Measurements from ENCODE around the gene SCYL3.

DNA sequence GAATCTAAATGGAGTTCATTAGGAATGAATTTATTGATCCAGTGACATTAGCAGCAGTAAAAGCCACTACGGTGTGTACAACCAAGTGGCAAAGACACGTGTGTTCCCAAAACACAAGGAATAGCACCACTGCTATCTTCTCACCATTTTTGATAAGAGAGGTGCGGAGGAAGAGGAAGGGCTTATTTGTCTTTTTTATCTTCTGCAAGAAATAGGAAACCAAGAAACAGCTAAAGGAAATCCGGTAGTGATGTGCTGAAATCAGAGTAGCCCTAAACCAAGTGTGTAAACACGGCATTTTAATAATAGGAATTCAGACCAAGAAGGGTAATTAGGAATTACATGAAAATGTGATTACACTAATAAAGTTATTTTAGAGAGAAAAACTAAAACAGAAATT is 9.1 kb upstream of the SCYL3 start:
- TF ChIP-seq, protein P1, sequence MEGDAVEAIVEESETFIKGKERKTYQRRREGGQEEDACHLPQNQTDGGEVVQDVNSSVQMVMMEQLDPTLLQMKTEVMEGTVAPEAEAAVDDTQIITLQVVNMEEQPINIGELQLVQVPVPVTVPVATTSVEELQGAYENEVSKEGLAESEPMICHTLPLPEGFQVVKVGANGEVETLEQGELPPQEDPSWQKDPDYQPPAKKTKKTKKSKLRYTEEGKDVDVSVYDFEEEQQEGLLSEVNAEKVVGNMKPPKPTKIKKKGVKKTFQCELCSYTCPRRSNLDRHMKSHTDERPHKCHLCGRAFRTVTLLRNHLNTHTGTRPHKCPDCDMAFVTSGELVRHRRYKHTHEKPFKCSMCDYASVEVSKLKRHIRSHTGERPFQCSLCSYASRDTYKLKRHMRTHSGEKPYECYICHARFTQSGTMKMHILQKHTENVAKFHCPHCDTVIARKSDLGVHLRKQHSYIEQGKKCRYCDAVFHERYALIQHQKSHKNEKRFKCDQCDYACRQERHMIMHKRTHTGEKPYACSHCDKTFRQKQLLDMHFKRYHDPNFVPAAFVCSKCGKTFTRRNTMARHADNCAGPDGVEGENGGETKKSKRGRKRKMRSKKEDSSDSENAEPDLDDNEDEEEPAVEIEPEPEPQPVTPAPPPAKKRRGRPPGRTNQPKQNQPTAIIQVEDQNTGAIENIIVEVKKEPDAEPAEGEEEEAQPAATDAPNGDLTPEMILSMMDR (conservative IDR thresholded peaks at IDR 0.05 in 1 of 2, IDR thresholded peaks at IDR 0.05 in 1 of 2; ENCODE audit: extremely low read depth in 1 of 2, insufficient read depth in 1 of 2, low read depth in 1 of 2, low read length in 2 of 2): no peak
- no peak for TF ChIP-seq EZH2 (IDR thresholded peaks at IDR 0.05; ENCODE audit: borderline replicate concordance, low read length)
